Stimulated activated CD4-positive, alpha-beta T cell treated with anti-CD3 and anti-CD28 coated beads, TNF-alpha, amount 100 ng/mL, for 48 hours (primary cell): ENCODE measurements around the gene PLAU.
A peak's percentile ranks its signal among the peaks of the same experiment; 100 is the strongest.
"Not testable (repeated sequence)": the region's sequence is repeated elsewhere in the genome, so short reads cannot be mapped to it uniquely, and the experiment has no call there.

Experiments
- DNase-seq, 3 donors: peaks; one replicate each; pipeline ENCODE4 v3.0.0-alpha.2; 2020; ENCODE audit warnings: low read depth in 3 of 3

PLAU gene

GRCh38 chr10:73876566-73876965 lies 34.4 kb upstream of the PLAU start:
- DNase-seq = no peak

- no peak for DNase-seq
Measured at GRCh38 chr10:73876971-73877370, 34.0 kb upstream of the PLAU start.

GRCh38 chr10:73877533-73878160 lies 33.3 kb upstream of the PLAU start:
- DNase-seq = no peak

- no peak for DNase-seq
Measured at GRCh38 chr10:73878365-73878764, 32.6 kb upstream of the PLAU start.

- peak; percentile 84 to 91 (median 89) for DNase-seq
Measured at GRCh38 chr10:73879296-73880173, 31.4 kb upstream of the PLAU start.

- DNase-seq = no peak
Measured at GRCh38 chr10:73881221-73881919, 29.6 kb upstream of the PLAU start.

GRCh38 chr10:73884017-73884416 lies 26.9 kb upstream of the PLAU start:
- no peak for DNase-seq

- DNase-seq = peak; percentile 30 to 56 (median 42)
Measured at GRCh38 chr10:73886085-73886529, 24.8 kb upstream of the PLAU start.

- no peak for DNase-seq
Measured at GRCh38 chr10:73886661-73887293, 24.2 kb upstream of the PLAU start.

- no peak for DNase-seq
Measured at GRCh38 chr10:73887294-73888039, 23.5 kb upstream of the PLAU start.

- no peak for DNase-seq
Measured at GRCh38 chr10:73888514-73888913, 22.4 kb upstream of the PLAU start.

- no peak for DNase-seq
Measured at GRCh38 chr10:73889014-73889413, 21.9 kb upstream of the PLAU start.

GRCh38 chr10:73889416-73889815 lies 21.5 kb upstream of the PLAU start:
- not testable (repeated sequence) for DNase-seq

GRCh38 chr10:73890261-73890660 lies 20.7 kb upstream of the PLAU start:
- no peak for DNase-seq

- not testable (repeated sequence) for DNase-seq
Measured at GRCh38 chr10:73890830-73891229, 20.1 kb upstream of the PLAU start.

GRCh38 chr10:73891540-73891939 lies 19.4 kb upstream of the PLAU start:
- no peak for DNase-seq

- DNase-seq = no peak
Measured at GRCh38 chr10:73892310-73893030, 18.5 kb upstream of the PLAU start.

GRCh38 chr10:73893426-73893825 lies 17.5 kb upstream of the PLAU start:
- no peak for DNase-seq

- no peak for DNase-seq
Measured at GRCh38 chr10:73894245-73894971, 16.5 kb upstream of the PLAU start.

GRCh38 chr10:73895381-73895780 lies 15.6 kb upstream of the PLAU start:
- not testable (repeated sequence) for DNase-seq
